GM23248 (cell line): ENCODE results near the gene SEMA6A. TPM values are rescaled to one million over a fixed set of nuclear protein-coding genes. Genes with fewer than 3 reads are reported as not detected.

Experiments
- DNase-seq: peaks from one replicate; pipeline ENCODE4 v3.0.0-alpha.2; 2015
- H2AFZ ChIP-seq: fragments of 200-600 bp; sonication (generic); 2 replicates; pipeline ENCODE4 v1.6.1; 2016; ENCODE audit warnings: antibody characterized with exemption
- H3F3A ChIP-seq: fragments of 200-600 bp; sonication (generic); 2 replicates; pipeline ENCODE4 v1.6.1; 2016; ENCODE audit warnings: mild to moderate bottlenecking, antibody characterized with exemption, mixed run types; ENCODE audit not compliant: insufficient read depth
- H3K27ac ChIP-seq: fragments of 200-600 bp; sonication (generic); 2 replicates; pipeline ENCODE4 v1.5.1; 2016; ENCODE audit warnings: mild to moderate bottlenecking
- H3K27me3 ChIP-seq: fragments of 200-600 bp; sonication (generic); replicated peaks from 2 replicates; pipeline ENCODE4 v1.6.1; 2016; ENCODE audit warnings: mild to moderate bottlenecking; ENCODE audit not compliant: insufficient read depth
- H3K36me3 ChIP-seq: fragments of 200-600 bp; sonication (generic); 2 replicates; pipeline ENCODE4 v1.6.1; 2016; ENCODE audit warnings: low read depth, mild to moderate bottlenecking
- H3K4me1 ChIP-seq: fragments of 200-600 bp; sonication (generic); 2 replicates; pipeline ENCODE4 v1.6.1; 2016; ENCODE audit warnings: mild to moderate bottlenecking; ENCODE audit not compliant: insufficient read depth
- H3K4me2 ChIP-seq: fragments of 200-600 bp; sonication (generic); one replicate; pipeline ENCODE4 v1.6.1; 2016; ENCODE audit warnings: mild to moderate bottlenecking; ENCODE audit not compliant: unreplicated experiment
- H3K4me3 ChIP-seq: fragments of 200-600 bp; sonication (generic); 2 replicates; pipeline ENCODE4 v1.5.1; 2016; ENCODE audit warnings: mild to moderate bottlenecking
- H3K79me2 ChIP-seq: fragments of 200-600 bp; sonication (generic); 2 replicates; pipeline ENCODE4 v1.6.1; 2016; ENCODE audit warnings: mild to moderate bottlenecking; ENCODE audit not compliant: insufficient read depth
- H3K9ac ChIP-seq: fragments of 200-600 bp; sonication (generic); 2 replicates; pipeline ENCODE4 v1.6.1; 2016; ENCODE audit warnings: mild to moderate bottlenecking
- H3K9me2 ChIP-seq: fragments of 200-600 bp; sonication (generic); 2 replicates; pipeline ENCODE4 v1.6.1; 2016; ENCODE audit warnings: mixed run types, mild to moderate bottlenecking, moderate library complexity; ENCODE audit not compliant: insufficient read depth
- H3K9me3 ChIP-seq: fragments of 200-600 bp; sonication (generic); one replicate; pipeline ENCODE4 v1.6.1; 2017; ENCODE audit warnings: low read depth
- H4K20me1 ChIP-seq: fragments of 200-600 bp; sonication (generic); 2 replicates; pipeline ENCODE4 v1.6.0; 2016; ENCODE audit not compliant: insufficient read depth
- EZH2 ChIP-seq: fragments of 200-600 bp; sonication (generic); IDR thresholded peaks from 2 replicates; pipeline ENCODE4 v1.6.1; 2018; ENCODE audit warnings: antibody characterized with exemption, mild to moderate bottlenecking; ENCODE audit not compliant: insufficient read depth, poor library complexity, severe bottlenecking
- EZH2phosphoT487 ChIP-seq: fragments of 200-600 bp; sonication (generic); IDR thresholded peaks from 2 replicates; pipeline ENCODE4 v1.6.1; 2018; ENCODE audit warnings: antibody characterized with exemption, moderate library complexity, mild to moderate bottlenecking, low read depth; ENCODE audit not compliant: insufficient read depth
- WGBS, 2 experiments: methylation state at CpG; one replicate each; pipeline ENCODE4 v1.1.6; 2015 to 2017; ENCODE audit warnings: low lambda C conversion rate in 2 of 2, low coverage in 1 of 2; ENCODE audit errors: missing lambda C conversion rate in 2 of 2; 5-methylcytosine and 5-hydroxymethylcytosine counted together
- in situ Hi-C: fragments of 300-500 bp; cut with MboI; formaldehyde crosslinking; loops from 2 replicates; pipeline ENCODE4 v1.15.0; 2020
- polyA plus RNA-seq: library from polyadenylated mRNA; unstranded; fragments of >200 nt; fragmentation: Nextera tagmentation; extraction: Ambion mirVana; gene quantifications from 2 replicates; pipeline ENCODE4 v1.2.1, GENCODE V29; 2016
- total RNA-seq: library from RNA; depleted of rRNA; stranded (reverse); fragments of >200 nt; shearing (Covaris generic); gene quantifications from 2 replicates; pipeline ENCODE4 v1.2.3, GENCODE V29; 2014

Gene SEMA6A
- total and polyA plus RNA-seq, 2 experiments from 2014 or later: under 0.01 to 0.79 TPM

DNA sequence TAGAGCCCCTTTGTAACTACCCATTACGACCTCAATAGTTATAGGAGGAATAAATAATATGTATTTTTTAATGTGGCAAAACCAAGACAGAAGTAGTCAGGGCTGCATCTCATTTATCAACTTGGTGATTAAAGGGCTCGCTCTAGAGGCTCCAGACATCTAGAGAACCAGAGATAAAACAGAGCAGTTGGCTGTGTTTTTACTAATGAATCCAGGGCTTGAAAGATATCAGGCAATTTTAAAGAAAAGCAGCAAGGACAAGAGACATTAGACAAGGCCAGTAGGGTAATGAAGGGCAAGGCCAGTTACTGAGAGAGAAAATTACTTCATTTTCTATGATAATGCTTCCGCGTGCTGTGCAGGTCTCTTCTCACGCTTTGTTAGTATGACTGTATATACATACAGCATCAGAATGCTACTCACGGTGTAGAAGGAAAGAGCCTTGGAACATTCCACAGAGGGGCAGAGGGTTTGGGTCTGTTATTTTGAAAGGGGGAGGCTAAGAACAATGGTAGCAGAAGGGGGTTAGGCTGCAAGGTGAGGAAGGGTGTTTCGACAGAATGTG lies 110.4 kb downstream of the SEMA6A start:
- DNase-seq: no peak
- no peak overlapping the region for H3K4me3 ChIP-seq
- H3K36me3 ChIP-seq: no peaks in the 10 kb centered on the region
- H3K9me3 ChIP-seq: no peaks in the 10 kb centered on the region
- no peak overlapping the region for H3K27ac ChIP-seq
- H2AFZ ChIP-seq: no peak overlapping the region
- no peaks in the 10 kb centered on the region for H3K4me1 ChIP-seq
- no peak for TF ChIP-seq EZH2
- no peak for TF ChIP-seq EZH2phosphoT487
- H3K4me2 ChIP-seq: no peak overlapping the region
- H3K9ac ChIP-seq: no peak overlapping the region
- H3K27me3 ChIP-seq: no peaks in the 10 kb centered on the region
- H3K79me2 ChIP-seq: no peaks in the 10 kb centered on the region
- 82 to 89% methylated on average over 7 of the region's 7 CpGs for WGBS, 2 experiments
- no peaks in the 10 kb centered on the region for H3K9me2 ChIP-seq
- in situ Hi-C loops: no loop called here
- H4K20me1 ChIP-seq: no peaks in the 10 kb centered on the region
- H3F3A ChIP-seq: no peaks in the 10 kb centered on the region

DNA sequence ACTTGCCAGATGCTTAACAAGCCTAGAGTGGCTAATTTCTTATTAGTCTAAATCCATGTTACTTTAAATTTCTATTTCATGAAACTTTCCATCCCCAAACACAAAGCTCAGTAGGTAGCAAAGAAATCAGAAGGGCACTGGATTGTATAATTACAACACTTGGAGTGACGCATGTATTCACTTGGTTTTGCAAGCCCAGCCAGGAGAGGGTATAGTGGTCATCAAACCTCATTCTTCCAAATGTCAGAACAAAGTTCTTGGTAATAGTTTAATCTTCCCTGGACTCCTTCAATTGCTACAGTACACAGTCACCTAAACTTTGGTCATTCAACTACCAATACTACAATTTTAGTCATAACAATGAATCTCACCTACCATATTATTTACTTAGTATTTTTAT lies 112.1 kb downstream of the SEMA6A start:
- no peaks in the 10 kb centered on the region for H3K9me2 ChIP-seq
- 97 to 100% methylated on average over 1 of the region's 1 CpG for WGBS, 2 experiments
- no peak overlapping the region for H3K27ac ChIP-seq
- 0 out of 2 replicates have a peak, but pooled peaks cover 3% of the 10 kb centered on the region for H3K27me3 ChIP-seq
- DNase-seq: no peak
- no peak overlapping the region for H3K9ac ChIP-seq
- H3K4me2 ChIP-seq: no peak overlapping the region
- no peaks in the 10 kb centered on the region for H3K4me1 ChIP-seq
- no peaks in the 10 kb centered on the region for H3F3A ChIP-seq
- no peaks in the 10 kb centered on the region for H3K36me3 ChIP-seq
- no peak overlapping the region for H3K4me3 ChIP-seq
- no peaks in the 10 kb centered on the region for H3K9me3 ChIP-seq
- H4K20me1 ChIP-seq: no peaks in the 10 kb centered on the region
- H2AFZ ChIP-seq: no peak overlapping the region
- TF ChIP-seq EZH2: no peak
- TF ChIP-seq EZH2phosphoT487: no peak
- H3K79me2 ChIP-seq: no peaks in the 10 kb centered on the region
- in situ Hi-C loops: no loop called here

DNA sequence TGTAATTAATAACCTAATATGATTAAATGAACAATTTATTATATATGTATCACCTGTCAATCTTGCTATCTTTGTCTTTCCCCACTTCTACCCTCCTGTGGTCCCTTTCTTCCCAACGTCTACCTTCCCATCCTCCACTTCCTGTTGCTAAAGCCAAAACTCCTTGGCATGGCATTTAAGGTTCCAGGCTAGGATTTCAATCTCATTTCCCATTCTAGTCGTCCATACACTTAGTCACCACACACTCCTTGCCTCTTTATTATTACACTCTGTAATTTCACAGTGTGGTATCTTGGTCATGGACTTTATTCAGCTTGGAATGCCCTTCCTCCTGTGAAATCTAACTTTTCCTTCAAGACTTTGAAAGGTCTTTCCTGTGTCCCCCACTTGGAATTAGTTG lies 115.3 kb downstream of the SEMA6A start:
- H3K4me1 ChIP-seq: peaks cover 12% of the 10 kb centered on the region
- H3K9ac ChIP-seq: no peak overlapping the region
- H3K4me2 ChIP-seq: no peak overlapping the region
- TF ChIP-seq EZH2: no peak
- no peak for TF ChIP-seq EZH2phosphoT487
- in situ Hi-C loops: no loop called here
- WGBS, 2 experiments: 30 to 37% methylated on average over 2 of the region's 2 CpGs
- H2AFZ ChIP-seq: no peak overlapping the region
- peaks cover 3% of the 10 kb centered on the region; the same call in 1 of the 2 replicates for H3K27me3 ChIP-seq
- no peaks in the 10 kb centered on the region for H3K9me3 ChIP-seq
- H3K79me2 ChIP-seq: no peaks in the 10 kb centered on the region
- H4K20me1 ChIP-seq: no peaks in the 10 kb centered on the region
- peaks cover 11% of the 10 kb centered on the region; the same call in 1 of the 2 replicates for H3F3A ChIP-seq
- H3K27ac ChIP-seq: no peak overlapping the region
- no peaks in the 10 kb centered on the region for H3K36me3 ChIP-seq
- H3K9me2 ChIP-seq: no peaks in the 10 kb centered on the region
- no peak overlapping the region for H3K4me3 ChIP-seq
- no peak for DNase-seq

DNA sequence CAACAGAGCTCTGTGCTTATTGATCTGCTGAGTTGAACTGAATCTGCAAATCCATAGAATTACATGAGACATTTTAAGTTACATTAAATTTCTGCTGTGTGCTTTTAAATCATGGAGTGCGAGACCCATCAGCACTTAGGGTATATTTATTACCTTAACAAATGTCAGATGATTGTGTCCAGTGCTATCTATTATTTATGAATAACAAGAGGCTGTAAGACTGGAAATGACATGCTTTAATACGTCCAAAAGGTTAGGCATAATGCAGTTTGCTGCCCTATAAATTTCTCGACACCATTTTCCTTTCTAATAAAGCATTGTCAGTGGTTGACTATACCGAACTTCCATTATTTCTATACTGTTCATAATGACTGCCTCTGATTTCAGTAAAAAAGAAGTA lies 117.6 kb downstream of the SEMA6A start:
- TF ChIP-seq EZH2phosphoT487 (no peak), EZH2 (no peak)
- 95% methylated on average over 4 of the region's 4 CpGs for WGBS, 2 experiments
- no peaks in the 10 kb centered on the region for H4K20me1 ChIP-seq
- DNase-seq: no peak
- H3K9me2 ChIP-seq: no peaks in the 10 kb centered on the region
- H3K27me3 ChIP-seq: peaks cover 8% of the 10 kb centered on the region
- in situ Hi-C loops: no loop called here
- H3K9me3 ChIP-seq: no peaks in the 10 kb centered on the region
- H3K4me3 ChIP-seq: no peak overlapping the region
- no peaks in the 10 kb centered on the region for H3K36me3 ChIP-seq
- H3K4me2 ChIP-seq: no peak overlapping the region
- H3F3A ChIP-seq: peaks cover 19% of the 10 kb centered on the region
- no peak overlapping the region for H3K9ac ChIP-seq
- no peaks in the 10 kb centered on the region for H3K79me2 ChIP-seq
- H3K27ac ChIP-seq: no peak overlapping the region
- no peak overlapping the region for H2AFZ ChIP-seq
- H3K4me1 ChIP-seq: peaks cover 18% of the 10 kb centered on the region
